ENCODE measurements around the gene DAGLA.

DAGLA gene

DNA sequence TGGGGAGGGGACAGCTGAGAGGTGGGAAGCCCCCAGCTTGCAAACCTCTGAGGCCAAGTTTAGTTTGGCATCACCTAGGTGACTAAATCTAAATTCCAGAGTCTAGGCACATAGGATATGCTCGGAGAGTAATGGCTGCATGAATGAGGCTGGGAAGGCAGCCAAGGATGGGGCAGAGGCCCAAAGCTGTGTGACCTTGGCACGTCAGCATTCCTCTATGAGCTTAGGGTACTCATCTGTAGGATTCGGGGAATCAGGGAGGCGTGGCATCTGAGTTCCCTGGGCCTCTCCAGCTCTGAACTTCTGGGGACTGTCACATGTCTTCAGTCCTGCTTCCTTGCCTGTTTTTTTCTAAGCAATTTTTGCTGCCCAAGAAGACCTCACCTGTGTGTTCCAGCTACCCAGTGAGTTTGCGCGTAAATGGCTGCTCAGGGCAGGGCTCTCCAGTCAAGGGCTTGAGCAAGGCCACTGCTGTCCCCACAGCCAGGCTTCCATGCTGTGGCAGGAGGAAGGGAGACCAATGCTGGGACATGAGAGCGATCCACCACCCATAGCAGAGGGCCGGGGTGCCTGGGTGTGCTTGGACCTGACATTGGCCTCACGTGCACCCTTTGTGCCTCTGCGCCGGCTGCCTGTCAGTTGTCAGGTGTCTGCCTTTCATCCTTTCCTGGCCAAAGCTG is 13.9 kb downstream of the DAGLA start:
- no peaks in the 10 kb centered on the region for H3K9me2 ChIP-seq (replicated peaks; ENCODE audit: insufficient read depth, low read length)
- H3K9ac ChIP-seq (ENCODE audit: low read length) = no peak overlapping the region
- no peak overlapping the region for H3K27ac ChIP-seq (ENCODE audit: low read depth, low read length)
- no peak overlapping the region for H3K4me2 ChIP-seq (ENCODE audit: low read depth, low read length, poor library complexity, severe bottlenecking)
- H2AFZ ChIP-seq (ENCODE audit: low read depth, low read length, severe bottlenecking) = no peak overlapping the region
- H3K79me2 ChIP-seq (ENCODE audit: insufficient read depth, low read length) = no peaks in the 10 kb centered on the region
- H3F3A ChIP-seq (ENCODE audit: insufficient read depth) = no peaks in the 10 kb centered on the region
- H3K36me3 ChIP-seq (ENCODE audit: low read length) = no peaks in the 10 kb centered on the region
- H4K20me1 ChIP-seq (ENCODE audit: low read depth, low read length) = no peaks in the 10 kb centered on the region
- no peak for TF ChIP-seq EZH2phosphoT487 (conservative IDR thresholded peaks at IDR 0.05; ENCODE audit: low read length)
- TF ChIP-seq, protein P1, sequence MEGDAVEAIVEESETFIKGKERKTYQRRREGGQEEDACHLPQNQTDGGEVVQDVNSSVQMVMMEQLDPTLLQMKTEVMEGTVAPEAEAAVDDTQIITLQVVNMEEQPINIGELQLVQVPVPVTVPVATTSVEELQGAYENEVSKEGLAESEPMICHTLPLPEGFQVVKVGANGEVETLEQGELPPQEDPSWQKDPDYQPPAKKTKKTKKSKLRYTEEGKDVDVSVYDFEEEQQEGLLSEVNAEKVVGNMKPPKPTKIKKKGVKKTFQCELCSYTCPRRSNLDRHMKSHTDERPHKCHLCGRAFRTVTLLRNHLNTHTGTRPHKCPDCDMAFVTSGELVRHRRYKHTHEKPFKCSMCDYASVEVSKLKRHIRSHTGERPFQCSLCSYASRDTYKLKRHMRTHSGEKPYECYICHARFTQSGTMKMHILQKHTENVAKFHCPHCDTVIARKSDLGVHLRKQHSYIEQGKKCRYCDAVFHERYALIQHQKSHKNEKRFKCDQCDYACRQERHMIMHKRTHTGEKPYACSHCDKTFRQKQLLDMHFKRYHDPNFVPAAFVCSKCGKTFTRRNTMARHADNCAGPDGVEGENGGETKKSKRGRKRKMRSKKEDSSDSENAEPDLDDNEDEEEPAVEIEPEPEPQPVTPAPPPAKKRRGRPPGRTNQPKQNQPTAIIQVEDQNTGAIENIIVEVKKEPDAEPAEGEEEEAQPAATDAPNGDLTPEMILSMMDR (IDR thresholded peaks at IDR 0.05; ENCODE audit: insufficient read depth, low read length, poor library complexity, severe bottlenecking) = no peak
- H3K27me3 ChIP-seq (ENCODE audit: low read length) = no peaks in the 10 kb centered on the region
- H3K4me3 ChIP-seq (ENCODE audit: insufficient read depth, low read length, poor library complexity, severe bottlenecking) = no peak overlapping the region
- H3K9me3 ChIP-seq (ENCODE audit: insufficient read depth, low read length) = no peaks in the 10 kb centered on the region

DNA sequence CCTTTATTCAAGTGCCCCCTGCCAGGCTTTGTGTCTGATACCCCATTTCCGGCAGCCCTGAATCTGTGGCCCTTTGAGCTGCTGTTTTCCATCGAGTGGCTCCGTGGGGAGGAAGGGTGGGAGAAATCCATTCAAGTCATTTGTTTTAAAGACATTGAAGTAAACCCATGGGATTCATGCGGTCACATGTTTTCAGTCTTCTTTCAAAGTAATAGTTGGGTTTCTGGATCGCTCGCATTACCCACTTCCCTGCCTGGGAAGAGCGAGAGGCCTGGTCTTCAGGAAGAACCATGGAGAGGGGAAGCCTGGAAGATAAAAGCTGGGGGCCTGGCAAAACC is 14.4 kb downstream of the DAGLA start:
- no peaks in the 10 kb centered on the region for H4K20me1 ChIP-seq (ENCODE audit: low read depth, low read length)
- no peak overlapping the region for H3K4me3 ChIP-seq (ENCODE audit: insufficient read depth, low read length, poor library complexity, severe bottlenecking)
- H2AFZ ChIP-seq (ENCODE audit: low read depth, low read length, severe bottlenecking) = no peak overlapping the region
- H3K27ac ChIP-seq (ENCODE audit: low read depth, low read length) = no peak overlapping the region
- H3K27me3 ChIP-seq (ENCODE audit: low read length) = no peaks in the 10 kb centered on the region
- H3K9me3 ChIP-seq (ENCODE audit: insufficient read depth, low read length) = no peaks in the 10 kb centered on the region
- H3K9me2 ChIP-seq (replicated peaks; ENCODE audit: insufficient read depth, low read length) = no peaks in the 10 kb centered on the region
- TF ChIP-seq, protein P1 (IDR thresholded peaks at IDR 0.05; ENCODE audit: insufficient read depth, low read length, poor library complexity, severe bottlenecking) = no peak
- TF ChIP-seq EZH2phosphoT487 (conservative IDR thresholded peaks at IDR 0.05; ENCODE audit: low read length) = no peak
- H3K36me3 ChIP-seq (ENCODE audit: low read length) = no peaks in the 10 kb centered on the region
- no peak overlapping the region for H3K4me2 ChIP-seq (ENCODE audit: low read depth, low read length, poor library complexity, severe bottlenecking)
- H3K9ac ChIP-seq (ENCODE audit: low read length) = no peak overlapping the region
- no peaks in the 10 kb centered on the region for H3F3A ChIP-seq (ENCODE audit: insufficient read depth)
- H3K79me2 ChIP-seq (ENCODE audit: insufficient read depth, low read length) = no peaks in the 10 kb centered on the region

DNA sequence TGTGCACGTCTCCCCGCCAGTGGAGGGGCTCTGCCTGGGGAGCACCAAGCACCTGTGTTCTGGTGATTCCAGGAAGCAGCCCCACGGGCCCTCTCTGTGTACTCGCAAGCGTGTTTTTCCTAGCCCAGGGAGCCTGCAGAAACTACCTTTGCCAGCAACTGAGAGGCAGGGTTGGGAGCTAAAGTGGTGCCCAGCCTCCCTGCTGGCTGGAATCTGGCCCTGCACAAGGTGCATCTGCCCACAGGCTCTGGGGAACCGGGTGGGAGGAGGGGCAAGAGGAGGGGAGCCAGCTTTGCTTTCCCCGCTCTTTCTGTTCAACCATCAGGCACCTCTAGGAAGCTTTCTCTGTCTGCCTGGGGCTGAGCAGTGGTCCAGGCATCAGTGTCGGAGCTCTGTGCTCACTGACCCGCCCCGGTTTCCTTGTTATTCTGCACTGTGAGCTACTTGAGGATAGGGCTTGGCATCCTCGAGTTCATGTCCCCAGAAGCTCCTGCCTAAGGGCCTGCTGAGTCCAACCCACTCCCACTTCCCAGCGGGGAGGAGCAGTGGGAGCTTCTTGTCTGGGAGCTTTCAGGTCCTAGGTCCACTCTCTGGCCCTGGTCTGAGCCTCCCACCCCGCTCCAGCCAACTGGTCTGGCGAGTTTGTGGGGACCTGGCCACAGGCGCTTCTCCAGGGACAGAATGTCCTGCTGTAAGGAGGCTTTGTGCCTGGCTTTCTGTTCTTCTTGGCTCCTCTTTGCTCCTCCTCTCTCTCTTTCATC is 14.9 kb downstream of the DAGLA start:
- Histone ChIP-seq H3K9me2 (replicated peaks; ENCODE audit: insufficient read depth, low read length) (no peaks in the 10 kb centered on the region), H3K36me3 (ENCODE audit: low read length) (no peaks in the 10 kb centered on the region), H3F3A (ENCODE audit: insufficient read depth) (no peaks in the 10 kb centered on the region), H3K27me3 (ENCODE audit: low read length) (no peaks in the 10 kb centered on the region), H3K4me2 (ENCODE audit: low read depth, low read length, poor library complexity, severe bottlenecking) (no peak overlapping the region), H3K27ac (ENCODE audit: low read depth, low read length) (no peak overlapping the region), H4K20me1 (ENCODE audit: low read depth, low read length) (no peaks in the 10 kb centered on the region), H3K79me2 (ENCODE audit: insufficient read depth, low read length) (no peaks in the 10 kb centered on the region), H3K4me3 (ENCODE audit: insufficient read depth, low read length, poor library complexity, severe bottlenecking) (no peak overlapping the region), H3K9me3 (ENCODE audit: insufficient read depth, low read length) (no peaks in the 10 kb centered on the region), H2AFZ (ENCODE audit: low read depth, low read length, severe bottlenecking) (no peak overlapping the region), H3K9ac (ENCODE audit: low read length) (no peak overlapping the region)
- TF ChIP-seq EZH2phosphoT487 (conservative IDR thresholded peaks at IDR 0.05; ENCODE audit: low read length) = no peak
- TF ChIP-seq, protein P1 (IDR thresholded peaks at IDR 0.05; ENCODE audit: insufficient read depth, low read length, poor library complexity, severe bottlenecking) = no peak

Measured in SU-DHL-6 (cell line).